Tibial nerve (tissue), 4 donors: ENCODE data around the gene TMCC2. TPM values are rescaled to one million over a fixed set of nuclear protein-coding genes. Genes with fewer than 3 reads are reported as not detected.

Source experiments
- DNase-seq, 2 donors: peaks; one replicate each; pipeline ENCODE4 v3.0.0-alpha.2; 2019; ENCODE audit warnings: low spot score in 2 of 2
- H3K27ac ChIP-seq, 4 donors: fragments of 200-600 bp; sonication (generic) in 3 of 4; one replicate each; pipeline ENCODE4 v1.5.1; 2017 to 2019; ENCODE audit warnings: mild to moderate bottlenecking in 1 of 4
- H3K27me3 ChIP-seq, 2 donors: fragments of 200-600 bp; sonication (generic) in 1 of 2; one replicate each; pipeline versions ENCODE4 v1.5.1 to v1.6.0; 2017 to 2019
- H3K36me3 ChIP-seq, 3 donors: fragments of 200-600 bp; sonication (generic); one replicate each; pipeline ENCODE4 v1.5.1; 2018 to 2019
- H3K4me1 ChIP-seq, 4 donors: fragments of 200-600 bp; sonication (generic) in 3 of 4; one replicate each; pipeline ENCODE4 v1.5.1; 2017 to 2019
- H3K4me3 ChIP-seq, 4 donors: fragments of 200-600 bp; sonication (generic) in 3 of 4; one replicate each; pipeline ENCODE4 v1.5.1; 2017 to 2019; ENCODE audit warnings: mild to moderate bottlenecking in 1 of 4, moderate library complexity in 1 of 4
- H3K9me3 ChIP-seq, 4 donors: fragments of 200-600 bp; sonication (generic) in 3 of 4; one replicate each; pipeline ENCODE4 v1.5.1; 2017 to 2019
- EP300 ChIP-seq, 2 donors: sonication (generic); formaldehyde crosslinking; IDR thresholded peaks; one replicate each; pipeline ENCODE4 v1.6.1; 2017; ENCODE audit warnings: antibody characterized with exemption in 2 of 2, mild to moderate bottlenecking in 1 of 2
- POLR2A ChIP-seq, 2 donors: fragments of 450-650 bp; IDR thresholded peaks; one replicate each; pipeline ENCODE4 v1.6.1; 2017; ENCODE audit warnings: antibody characterized with exemption in 2 of 2, mild to moderate bottlenecking in 2 of 2, moderate library complexity in 2 of 2
- WGBS, 2 donors: methylation state at CpG; one replicate each; pipeline ENCODE4 v1.1.5; 2018; 5-methylcytosine and 5-hydroxymethylcytosine counted together
- total RNA-seq, 4 donors: library from RNA; depleted of rRNA; stranded (reverse); fragments of >200 nt; gene quantifications; one replicate each; pipeline ENCODE4 v1.1.0, GENCODE V29; 2016
- TF ChIP-seq, protein P1 (sequence below), 5 experiments: fragments of 200-600 bp in 3 of 5; fragments of 450-650 bp in 2 of 5; sonication (generic) in 3 of 5; IDR thresholded peaks; one replicate each; pipeline ENCODE4 v1.5.1; 2016 to 2019; ENCODE audit warnings: antibody characterized with exemption in 5 of 5, mild to moderate bottlenecking in 3 of 5, moderate library complexity in 2 of 5

The TMCC2 gene
- total RNA-seq, 4 donors from 2014 or later, result 2.4 to 4.8 (median 2.7) TPM

GRCh38 chr1:205235951-205236350 is 8.2 kb downstream of the TMCC2 start:
- Histone ChIP-seq H3K27ac (no peak overlapping the region), H3K4me3 (no peak overlapping the region)
- no peak for TF ChIP-seq EP300 (IDR thresholded peaks at IDR 0.05)

DNA sequence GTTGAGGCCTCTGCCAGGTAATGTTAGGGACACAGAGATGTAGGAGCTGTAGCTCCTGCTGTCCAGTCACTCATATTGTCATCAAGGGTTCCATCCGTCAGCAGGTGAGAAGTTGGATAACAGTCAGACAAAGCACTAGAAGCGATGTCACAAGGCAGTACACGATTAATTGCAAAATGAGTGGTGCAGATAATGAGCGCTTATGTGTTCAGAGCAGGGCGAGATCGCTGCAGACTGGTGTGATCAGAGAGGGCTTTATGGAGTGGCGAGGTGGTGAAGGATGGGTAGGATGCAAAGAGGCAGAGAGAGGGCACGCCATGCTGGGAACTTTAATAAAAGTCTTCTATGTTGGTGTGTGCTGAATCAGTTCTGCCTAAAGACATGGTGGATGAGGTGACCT is 8.8 kb downstream of the TMCC2 start:
- Histone ChIP-seq H3K4me1 (peaks cover 0 to 12% (median 1%) of the 10 kb centered on the region in 4 donors), H3K27ac (no peak overlapping the region), H3K27me3 (no peaks in the 10 kb centered on the region), H3K36me3 (peaks cover 0 to 5% (median 0%) of the 10 kb centered on the region in 3 donors), H3K9me3 (no peaks in the 10 kb centered on the region), H3K4me3 (no peak overlapping the region)
- no peak for DNase-seq
- WGBS, 2 donors, result 86 to 87% methylated on average over 8 of the region's 8 CpGs
- TF ChIP-seq POLR2A (IDR thresholded peaks at IDR 0.05) (no peak), EP300 (IDR thresholded peaks at IDR 0.05) (no peak)
- TF ChIP-seq, protein P1, sequence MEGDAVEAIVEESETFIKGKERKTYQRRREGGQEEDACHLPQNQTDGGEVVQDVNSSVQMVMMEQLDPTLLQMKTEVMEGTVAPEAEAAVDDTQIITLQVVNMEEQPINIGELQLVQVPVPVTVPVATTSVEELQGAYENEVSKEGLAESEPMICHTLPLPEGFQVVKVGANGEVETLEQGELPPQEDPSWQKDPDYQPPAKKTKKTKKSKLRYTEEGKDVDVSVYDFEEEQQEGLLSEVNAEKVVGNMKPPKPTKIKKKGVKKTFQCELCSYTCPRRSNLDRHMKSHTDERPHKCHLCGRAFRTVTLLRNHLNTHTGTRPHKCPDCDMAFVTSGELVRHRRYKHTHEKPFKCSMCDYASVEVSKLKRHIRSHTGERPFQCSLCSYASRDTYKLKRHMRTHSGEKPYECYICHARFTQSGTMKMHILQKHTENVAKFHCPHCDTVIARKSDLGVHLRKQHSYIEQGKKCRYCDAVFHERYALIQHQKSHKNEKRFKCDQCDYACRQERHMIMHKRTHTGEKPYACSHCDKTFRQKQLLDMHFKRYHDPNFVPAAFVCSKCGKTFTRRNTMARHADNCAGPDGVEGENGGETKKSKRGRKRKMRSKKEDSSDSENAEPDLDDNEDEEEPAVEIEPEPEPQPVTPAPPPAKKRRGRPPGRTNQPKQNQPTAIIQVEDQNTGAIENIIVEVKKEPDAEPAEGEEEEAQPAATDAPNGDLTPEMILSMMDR (IDR thresholded peaks at IDR 0.05), result no peak

More at GRCh38 chr1:205235951-205236350, 8.2 kb downstream of the TMCC2 start:
- WGBS, 2 donors, result 87 to 89% methylated on average over 6 of the region's 6 CpGs
- H3K27me3 ChIP-seq, result no peaks in the 10 kb centered on the region
- no peaks in the 10 kb centered on the region for H3K9me3 ChIP-seq
- no peak for DNase-seq
- H3K36me3 ChIP-seq, result no peaks in the 10 kb centered on the region
- peaks cover 0 to 12% (median 1%) of the 10 kb centered on the region in 4 donors for H3K4me1 ChIP-seq

- Histone ChIP-seq H3K4me3 (no peak overlapping the region), H3K27me3 (no peaks in the 10 kb centered on the region), H3K27ac (no peak overlapping the region), H3K9me3 (no peaks in the 10 kb centered on the region), H3K36me3 (peaks cover 0 to 10% (median 0%) of the 10 kb centered on the region in 3 donors), H3K4me1 (peaks cover 0 to 12% (median 1%) of the 10 kb centered on the region in 4 donors)
- 65 to 78% methylated on average over 4 of the region's 4 CpGs for WGBS, 2 donors
- TF ChIP-seq, protein P1 (IDR thresholded peaks at IDR 0.05), result no peak
- TF ChIP-seq EP300 (IDR thresholded peaks at IDR 0.05) (no peak), POLR2A (IDR thresholded peaks at IDR 0.05) (no peak)
- DNase-seq, result no peak
Measured at GRCh38 chr1:205236951-205237475, 9.3 kb downstream of the TMCC2 start.

DNA sequence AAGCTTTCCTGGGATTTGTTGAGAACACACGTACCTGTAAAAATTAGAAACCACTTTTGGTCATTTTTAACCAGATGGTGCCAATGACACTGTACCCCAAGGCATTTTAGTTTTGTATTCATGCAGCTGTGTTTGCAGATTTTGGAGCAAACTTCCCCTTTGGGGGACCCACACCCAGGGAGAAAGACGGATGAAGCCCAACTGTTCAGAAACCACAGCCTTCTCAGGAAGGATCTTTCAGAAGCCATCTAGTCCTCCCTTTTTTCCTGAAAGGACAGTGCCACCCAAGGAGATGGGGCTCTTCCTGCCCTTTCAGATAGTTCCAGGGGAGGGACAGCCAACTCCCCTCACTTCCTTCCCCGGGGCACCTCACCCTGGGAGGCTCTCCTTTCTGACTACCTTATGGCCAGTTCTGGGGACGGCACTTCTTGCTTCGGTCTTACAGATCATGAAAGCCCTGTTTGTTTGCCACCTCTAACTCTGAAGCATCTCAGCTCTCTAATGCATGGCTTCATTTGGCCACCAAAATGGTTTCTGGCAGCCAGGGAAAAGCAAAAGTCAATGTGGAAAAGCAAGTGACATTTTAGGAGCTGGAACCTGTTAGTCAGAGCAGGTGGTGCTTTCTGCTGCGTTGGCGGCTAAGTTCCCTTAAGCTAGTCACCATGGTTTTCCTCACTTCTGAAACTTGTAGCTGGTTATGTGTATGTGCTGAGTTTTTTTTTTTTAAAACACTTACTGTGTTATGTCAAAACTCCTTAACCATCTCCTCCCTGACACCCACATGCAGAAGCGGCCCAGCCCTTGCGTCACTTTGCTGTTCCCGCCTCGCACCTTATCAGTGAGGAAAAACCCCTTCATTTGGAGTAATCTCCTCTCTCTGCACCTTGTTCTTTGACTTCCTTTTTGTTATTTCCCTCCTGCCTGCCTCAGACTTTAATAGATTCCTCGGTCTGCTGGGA is 10.1 kb downstream of the TMCC2 start:
- peaks cover 0 to 11% (median 0%) of the 10 kb centered on the region in 3 donors for H3K36me3 ChIP-seq
- H3K27me3 ChIP-seq, result no peaks in the 10 kb centered on the region
- H3K4me3 ChIP-seq, result no peak overlapping the region
- peaks cover 0 to 12% (median 1%) of the 10 kb centered on the region in 4 donors for H3K4me1 ChIP-seq
- 72 to 82% methylated on average over 12 of the region's 12 CpGs for WGBS, 2 donors
- no peak for DNase-seq
- no peak for TF ChIP-seq POLR2A (IDR thresholded peaks at IDR 0.05)
- TF ChIP-seq, protein P1 (IDR thresholded peaks at IDR 0.05), result no peak
- TF ChIP-seq EP300 (IDR thresholded peaks at IDR 0.05), result no peak
- H3K27ac ChIP-seq, result no peak overlapping the region
- no peaks in the 10 kb centered on the region for H3K9me3 ChIP-seq

- TF ChIP-seq EP300 (IDR thresholded peaks at IDR 0.05) (no peak), POLR2A (IDR thresholded peaks at IDR 0.05) (no peak)
- TF ChIP-seq, protein P1 (IDR thresholded peaks at IDR 0.05), result no peak
- Histone ChIP-seq H3K27ac (no peak overlapping the region), H3K4me3 (no peak overlapping the region), H3K9me3 (no peaks in the 10 kb centered on the region), H3K27me3 (no peaks in the 10 kb centered on the region), H3K36me3 (peaks cover 0 to 11% (median 0%) of the 10 kb centered on the region in 3 donors), H3K4me1 (peaks cover 0 to 12% (median 1%) of the 10 kb centered on the region in 4 donors)
- DNase-seq, result no peak
- 43 to 76% methylated on average over 3 of the region's 3 CpGs for WGBS, 2 donors
Measured at GRCh38 chr1:205239078-205239477, 11.3 kb downstream of the TMCC2 start.
